Stimulated activated CD8-positive, alpha-beta memory T cell treated with anti-CD3 and anti-CD28 coated beads, Interleukin-7, amount 100 ng/mL, for 1 hour (primary cell): Measurements from ENCODE around the gene CARD9.

ENCODE experiments used
- DNase-seq, 2 donors: peaks; one replicate each; pipeline ENCODE4 v3.0.0-alpha.2; 2020; ENCODE audit warnings: low read depth in 2 of 2

CARD9 gene

GRCh38 chr9:136401173-136401922, 27.9 kb upstream of the CARD9 start:
- no peak for DNase-seq

- DNase-seq, result peak; percentile 68 to 71
Observed at GRCh38 chr9:136400038-136400834, 26.8 kb upstream of the CARD9 start, which contains the start of gene SNAPC4. Gene SNAPC4 (minus strand): TSS chr9:136400170. CDS start chr9:136398428, 1,742 bp downstream.

- no peak for DNase-seq
Observed at GRCh38 chr9:136399176-136400037, 25.9 kb upstream of the CARD9 start.

- no peak for DNase-seq
Observed at GRCh38 chr9:136398286-136398685, 24.8 kb upstream of the CARD9 start.

GRCh38 chr9:136397643-136398042, 24.2 kb upstream of the CARD9 start:
- no peak for DNase-seq

- DNase-seq, result no peak
Observed at GRCh38 chr9:136396219-136396515, 22.7 kb upstream of the CARD9 start.

- DNase-seq, result no peak
Observed at GRCh38 chr9:136395345-136396218, 22.1 kb upstream of the CARD9 start.

- DNase-seq, result no peak
Observed at GRCh38 chr9:136395020-136395340, 21.5 kb upstream of the CARD9 start.

GRCh38 chr9:136394312-136395019, 21.0 kb upstream of the CARD9 start:
- DNase-seq, result no peak

- no peak for DNase-seq
Observed at GRCh38 chr9:136393531-136393930, 20.1 kb upstream of the CARD9 start.

GRCh38 chr9:136392538-136393449, 19.3 kb upstream of the CARD9 start:
- DNase-seq, result no peak

- no peak for DNase-seq
Observed at GRCh38 chr9:136391737-136392537, 18.5 kb upstream of the CARD9 start.

GRCh38 chr9:136389396-136389795, 15.9 kb upstream of the CARD9 start:
- DNase-seq, result no peak

- no peak for DNase-seq
Observed at GRCh38 chr9:136387217-136387616, 13.7 kb upstream of the CARD9 start.

GRCh38 chr9:136386018-136386417, 12.5 kb upstream of the CARD9 start:
- no peak for DNase-seq

- DNase-seq, result no peak
Observed at GRCh38 chr9:136385015-136385414, 11.5 kb upstream of the CARD9 start.

- DNase-seq, result no peak
Observed at GRCh38 chr9:136383436-136383835, 10.0 kb upstream of the CARD9 start.

GRCh38 chr9:136381966-136382513, 8.6 kb upstream of the CARD9 start:
- no peak for DNase-seq

- no peak for DNase-seq
Observed at GRCh38 chr9:136381311-136381710, 7.8 kb upstream of the CARD9 start.
